Measurements from ENCODE around the gene TPCN2.

Gene TPCN2

DNA sequence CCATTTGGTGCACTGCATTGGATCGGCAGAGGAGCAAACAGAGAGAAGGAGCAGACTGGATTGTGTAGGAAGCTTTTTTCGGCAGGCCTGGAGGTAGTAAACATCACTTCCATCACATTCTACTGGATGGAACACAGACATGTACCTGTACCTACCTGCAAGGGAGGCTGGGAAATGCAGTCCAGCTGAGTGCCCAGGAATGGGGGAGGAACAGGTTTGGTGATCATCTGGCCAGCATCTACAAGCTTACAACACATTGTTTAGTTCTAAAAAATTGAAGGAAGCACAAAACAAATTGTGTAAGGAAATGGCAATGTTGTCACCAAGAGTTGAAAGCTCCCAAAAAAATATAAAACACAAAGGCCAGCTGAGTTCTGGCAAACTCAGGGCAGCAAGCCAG is 126.1 kb downstream of the TPCN2 start:
- H3K79me2 ChIP-seq (ENCODE audit: insufficient read depth, low read length) = no peaks in the 10 kb centered on the region
- no peak overlapping the region for H3K9ac ChIP-seq (ENCODE audit: low read length)
- no peak overlapping the region for H3K4me3 ChIP-seq (ENCODE audit: insufficient read depth, low read length, poor library complexity, severe bottlenecking)
- H3K27ac ChIP-seq (ENCODE audit: low read depth, low read length) = no peak overlapping the region
- H3F3A ChIP-seq (ENCODE audit: insufficient read depth) = no peaks in the 10 kb centered on the region
- no peak overlapping the region for H3K4me2 ChIP-seq (ENCODE audit: low read depth, low read length, poor library complexity, severe bottlenecking)
- H2AFZ ChIP-seq (ENCODE audit: low read depth, low read length, severe bottlenecking) = no peak overlapping the region
- no peaks in the 10 kb centered on the region for H3K9me3 ChIP-seq (ENCODE audit: insufficient read depth, low read length)
- H4K20me1 ChIP-seq (ENCODE audit: low read depth, low read length) = no peaks in the 10 kb centered on the region
- H3K36me3 ChIP-seq (ENCODE audit: low read length) = no peaks in the 10 kb centered on the region
- TF ChIP-seq, protein P1, sequence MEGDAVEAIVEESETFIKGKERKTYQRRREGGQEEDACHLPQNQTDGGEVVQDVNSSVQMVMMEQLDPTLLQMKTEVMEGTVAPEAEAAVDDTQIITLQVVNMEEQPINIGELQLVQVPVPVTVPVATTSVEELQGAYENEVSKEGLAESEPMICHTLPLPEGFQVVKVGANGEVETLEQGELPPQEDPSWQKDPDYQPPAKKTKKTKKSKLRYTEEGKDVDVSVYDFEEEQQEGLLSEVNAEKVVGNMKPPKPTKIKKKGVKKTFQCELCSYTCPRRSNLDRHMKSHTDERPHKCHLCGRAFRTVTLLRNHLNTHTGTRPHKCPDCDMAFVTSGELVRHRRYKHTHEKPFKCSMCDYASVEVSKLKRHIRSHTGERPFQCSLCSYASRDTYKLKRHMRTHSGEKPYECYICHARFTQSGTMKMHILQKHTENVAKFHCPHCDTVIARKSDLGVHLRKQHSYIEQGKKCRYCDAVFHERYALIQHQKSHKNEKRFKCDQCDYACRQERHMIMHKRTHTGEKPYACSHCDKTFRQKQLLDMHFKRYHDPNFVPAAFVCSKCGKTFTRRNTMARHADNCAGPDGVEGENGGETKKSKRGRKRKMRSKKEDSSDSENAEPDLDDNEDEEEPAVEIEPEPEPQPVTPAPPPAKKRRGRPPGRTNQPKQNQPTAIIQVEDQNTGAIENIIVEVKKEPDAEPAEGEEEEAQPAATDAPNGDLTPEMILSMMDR (IDR thresholded peaks at IDR 0.05; ENCODE audit: insufficient read depth, low read length, poor library complexity, severe bottlenecking) = no peak
- TF ChIP-seq EZH2phosphoT487 (conservative IDR thresholded peaks at IDR 0.05; ENCODE audit: low read length) = no peak
- no peaks in the 10 kb centered on the region for H3K9me2 ChIP-seq (replicated peaks; ENCODE audit: insufficient read depth, low read length)
- H3K27me3 ChIP-seq (ENCODE audit: low read length) = no peaks in the 10 kb centered on the region

DNA sequence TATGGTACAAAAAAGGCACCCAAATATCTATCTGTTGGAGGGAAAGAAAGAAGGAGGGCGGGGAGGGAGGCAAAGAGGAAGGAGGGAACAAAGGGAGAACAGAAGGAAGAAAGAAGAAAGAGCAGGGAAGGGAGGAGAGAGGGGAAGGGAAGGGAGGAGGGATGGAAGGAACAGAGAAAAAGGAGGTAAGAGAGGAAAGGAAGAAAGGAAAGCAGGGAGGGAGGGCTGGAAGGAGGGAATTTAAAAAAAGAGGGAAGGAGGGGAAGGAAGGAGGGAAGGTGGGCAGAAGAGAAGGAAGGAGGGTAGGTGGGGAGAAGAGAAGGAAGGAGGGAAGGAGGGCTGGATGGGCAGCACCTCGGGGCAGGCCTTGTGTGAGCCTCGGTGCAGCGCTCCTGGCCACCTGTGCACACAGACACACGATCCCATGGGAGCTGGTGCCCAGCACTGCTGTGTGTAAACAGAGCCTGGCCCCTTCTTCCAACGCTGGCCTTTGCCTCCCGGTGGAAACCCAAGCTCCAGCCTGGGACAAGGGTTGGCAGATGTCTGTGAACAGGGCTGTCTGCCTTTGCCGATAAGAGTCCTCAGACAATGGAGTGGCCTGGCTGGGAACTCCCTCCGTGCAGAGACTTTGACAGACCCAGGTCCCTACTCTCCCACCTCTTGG is 130.2 kb downstream of the TPCN2 start:
- Histone ChIP-seq H3K9me3 (ENCODE audit: insufficient read depth, low read length) (no peaks in the 10 kb centered on the region), H3F3A (ENCODE audit: insufficient read depth) (no peaks in the 10 kb centered on the region), H3K9ac (ENCODE audit: low read length) (no peak overlapping the region), H2AFZ (ENCODE audit: low read depth, low read length, severe bottlenecking) (no peak overlapping the region), H3K27me3 (ENCODE audit: low read length) (no peaks in the 10 kb centered on the region), H3K27ac (ENCODE audit: low read depth, low read length) (no peak overlapping the region), H3K4me2 (ENCODE audit: low read depth, low read length, poor library complexity, severe bottlenecking) (no peak overlapping the region), H3K9me2 (replicated peaks; ENCODE audit: insufficient read depth, low read length) (no peaks in the 10 kb centered on the region), H4K20me1 (ENCODE audit: low read depth, low read length) (no peaks in the 10 kb centered on the region), H3K4me3 (ENCODE audit: insufficient read depth, low read length, poor library complexity, severe bottlenecking) (no peak overlapping the region), H3K36me3 (ENCODE audit: low read length) (no peaks in the 10 kb centered on the region), H3K79me2 (ENCODE audit: insufficient read depth, low read length) (no peaks in the 10 kb centered on the region)
- TF ChIP-seq, protein P1 (IDR thresholded peaks at IDR 0.05; ENCODE audit: insufficient read depth, low read length, poor library complexity, severe bottlenecking) = no peak
- TF ChIP-seq EZH2phosphoT487 (conservative IDR thresholded peaks at IDR 0.05; ENCODE audit: low read length) = no peak

DNA sequence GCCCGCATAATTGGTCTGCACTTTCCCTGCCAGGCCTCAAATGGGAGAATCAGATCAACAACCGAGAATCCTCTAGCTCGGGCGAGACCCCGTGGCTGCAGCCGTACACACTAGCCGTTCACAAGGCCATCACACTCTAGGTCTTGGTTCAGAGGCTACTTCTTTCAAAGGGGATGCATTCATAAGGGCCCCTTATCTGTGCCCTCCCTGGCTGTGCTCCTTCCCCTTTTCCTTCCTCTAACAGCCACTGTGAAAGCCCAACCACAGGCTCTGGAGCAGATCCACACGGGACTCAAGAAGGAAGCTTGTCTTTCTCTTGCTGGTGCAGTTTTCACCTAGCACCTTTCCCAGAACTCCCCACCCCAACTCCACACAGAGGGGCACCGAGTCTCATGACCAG is 131.5 kb downstream of the TPCN2 start:
- Histone ChIP-seq H4K20me1 (ENCODE audit: low read depth, low read length) (no peaks in the 10 kb centered on the region), H3K4me2 (ENCODE audit: low read depth, low read length, poor library complexity, severe bottlenecking) (no peak overlapping the region), H3K27ac (ENCODE audit: low read depth, low read length) (no peak overlapping the region), H3K36me3 (ENCODE audit: low read length) (no peaks in the 10 kb centered on the region), H3K9me2 (replicated peaks; ENCODE audit: insufficient read depth, low read length) (no peaks in the 10 kb centered on the region), H3K9me3 (ENCODE audit: insufficient read depth, low read length) (no peaks in the 10 kb centered on the region), H3K79me2 (ENCODE audit: insufficient read depth, low read length) (no peaks in the 10 kb centered on the region), H2AFZ (ENCODE audit: low read depth, low read length, severe bottlenecking) (no peak overlapping the region), H3K27me3 (ENCODE audit: low read length) (no peaks in the 10 kb centered on the region), H3K4me3 (ENCODE audit: insufficient read depth, low read length, poor library complexity, severe bottlenecking) (no peak overlapping the region), H3K9ac (ENCODE audit: low read length) (no peak overlapping the region), H3F3A (ENCODE audit: insufficient read depth) (no peaks in the 10 kb centered on the region)
- TF ChIP-seq, protein P1 (IDR thresholded peaks at IDR 0.05; ENCODE audit: insufficient read depth, low read length, poor library complexity, severe bottlenecking) = no peak
- TF ChIP-seq EZH2phosphoT487 (conservative IDR thresholded peaks at IDR 0.05; ENCODE audit: low read length) = no peak

Data from SU-DHL-6 (cell line).